Measurements from ENCODE around the gene TDRD1.

TDRD1 gene

DNA sequence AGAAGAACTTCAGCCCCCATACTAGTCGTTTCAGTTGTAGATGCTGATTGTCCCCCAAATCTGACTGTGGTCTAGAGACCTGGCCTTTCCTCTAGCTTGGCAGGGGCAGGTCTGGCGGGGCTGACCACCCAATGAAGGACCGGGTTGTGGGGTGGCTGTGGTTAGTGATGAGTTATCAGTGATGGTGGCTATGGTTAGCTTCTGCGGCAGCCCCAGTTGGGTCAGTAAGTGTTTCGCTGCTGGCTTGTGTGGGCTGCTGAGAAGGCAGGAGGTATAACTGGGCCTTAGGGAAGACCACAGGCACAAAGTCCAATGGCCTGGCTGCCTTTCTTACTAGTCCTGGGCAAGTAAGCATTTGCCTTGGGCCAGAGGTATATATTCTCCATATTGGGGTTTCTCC lies 81.2 kb downstream of the TDRD1 start:
- H3K4me2 ChIP-seq (ENCODE audit: low read length), result no peak overlapping the region
- H3K9me2 ChIP-seq (ENCODE audit: low read depth, low read length), result no peaks in the 10 kb centered on the region
- no peaks in the 10 kb centered on the region for H3K9me3 ChIP-seq (ENCODE audit: low read length)
- H3K4me1 ChIP-seq (ENCODE audit: insufficient read depth, low read length, severe bottlenecking), result no peaks in the 10 kb centered on the region
- H4K20me1 ChIP-seq (ENCODE audit: insufficient read depth, low read length), result no peaks in the 10 kb centered on the region
- H3K27ac ChIP-seq (ENCODE audit: low read depth, low read length, poor library complexity, severe bottlenecking), result no peak overlapping the region
- H3K27me3 ChIP-seq (ENCODE audit: insufficient read depth, low read length), result no peaks in the 10 kb centered on the region
- H3K9ac ChIP-seq (ENCODE audit: low read length), result no peak overlapping the region
- H3K4me3 ChIP-seq (ENCODE audit: low read depth, low read length, poor library complexity, severe bottlenecking), result no peak overlapping the region
- H3K79me2 ChIP-seq (ENCODE audit: insufficient read depth, low read length), result no peaks in the 10 kb centered on the region
- no peaks in the 10 kb centered on the region for H3K36me3 ChIP-seq (ENCODE audit: insufficient read depth, low read length)
- H3F3A ChIP-seq (ENCODE audit: insufficient read depth, low read length), result no peaks in the 10 kb centered on the region
- no peak for TF ChIP-seq EZH2 (IDR thresholded peaks at IDR 0.05; ENCODE audit: borderline replicate concordance, low read length)
- TF ChIP-seq, protein P1, sequence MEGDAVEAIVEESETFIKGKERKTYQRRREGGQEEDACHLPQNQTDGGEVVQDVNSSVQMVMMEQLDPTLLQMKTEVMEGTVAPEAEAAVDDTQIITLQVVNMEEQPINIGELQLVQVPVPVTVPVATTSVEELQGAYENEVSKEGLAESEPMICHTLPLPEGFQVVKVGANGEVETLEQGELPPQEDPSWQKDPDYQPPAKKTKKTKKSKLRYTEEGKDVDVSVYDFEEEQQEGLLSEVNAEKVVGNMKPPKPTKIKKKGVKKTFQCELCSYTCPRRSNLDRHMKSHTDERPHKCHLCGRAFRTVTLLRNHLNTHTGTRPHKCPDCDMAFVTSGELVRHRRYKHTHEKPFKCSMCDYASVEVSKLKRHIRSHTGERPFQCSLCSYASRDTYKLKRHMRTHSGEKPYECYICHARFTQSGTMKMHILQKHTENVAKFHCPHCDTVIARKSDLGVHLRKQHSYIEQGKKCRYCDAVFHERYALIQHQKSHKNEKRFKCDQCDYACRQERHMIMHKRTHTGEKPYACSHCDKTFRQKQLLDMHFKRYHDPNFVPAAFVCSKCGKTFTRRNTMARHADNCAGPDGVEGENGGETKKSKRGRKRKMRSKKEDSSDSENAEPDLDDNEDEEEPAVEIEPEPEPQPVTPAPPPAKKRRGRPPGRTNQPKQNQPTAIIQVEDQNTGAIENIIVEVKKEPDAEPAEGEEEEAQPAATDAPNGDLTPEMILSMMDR (IDR thresholded peaks at IDR 0.05; ENCODE audit: low read length), result no peak
- H2AFZ ChIP-seq (ENCODE audit: low read length), result no peak overlapping the region

DNA sequence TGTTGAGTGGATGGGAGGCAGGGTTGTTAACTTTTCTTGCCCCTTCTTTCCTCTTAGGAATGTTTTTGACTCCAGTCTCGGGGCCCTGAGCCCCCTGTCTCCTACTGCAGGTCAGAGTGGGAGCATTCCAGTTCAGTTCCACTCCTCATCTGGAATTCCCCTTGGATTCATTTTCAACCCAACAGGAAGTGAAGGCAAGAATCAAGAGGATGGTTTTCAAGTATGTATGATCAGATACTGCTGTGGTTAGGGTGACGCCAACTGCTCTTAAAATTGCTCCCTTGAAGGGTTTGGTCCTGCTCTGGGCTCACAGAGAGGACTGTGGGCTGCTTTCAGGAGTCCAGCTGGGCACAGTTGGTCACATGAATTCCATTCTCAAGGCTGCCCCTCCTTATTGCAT lies 81.9 kb downstream of the TDRD1 start:
- H3K36me3 ChIP-seq (ENCODE audit: insufficient read depth, low read length), result no peaks in the 10 kb centered on the region
- H4K20me1 ChIP-seq (ENCODE audit: insufficient read depth, low read length), result no peaks in the 10 kb centered on the region
- no peak overlapping the region for H3K27ac ChIP-seq (ENCODE audit: low read depth, low read length, poor library complexity, severe bottlenecking)
- H3K9me3 ChIP-seq (ENCODE audit: low read length), result no peaks in the 10 kb centered on the region
- no peaks in the 10 kb centered on the region for H3F3A ChIP-seq (ENCODE audit: insufficient read depth, low read length)
- H3K9me2 ChIP-seq (ENCODE audit: low read depth, low read length), result no peaks in the 10 kb centered on the region
- H3K4me3 ChIP-seq (ENCODE audit: low read depth, low read length, poor library complexity, severe bottlenecking), result no peak overlapping the region
- no peak overlapping the region for H3K9ac ChIP-seq (ENCODE audit: low read length)
- no peak overlapping the region for H3K4me2 ChIP-seq (ENCODE audit: low read length)
- H3K27me3 ChIP-seq (ENCODE audit: insufficient read depth, low read length), result no peaks in the 10 kb centered on the region
- no peaks in the 10 kb centered on the region for H3K79me2 ChIP-seq (ENCODE audit: insufficient read depth, low read length)
- H3K4me1 ChIP-seq (ENCODE audit: insufficient read depth, low read length, severe bottlenecking), result no peaks in the 10 kb centered on the region
- no peak for TF ChIP-seq EZH2 (IDR thresholded peaks at IDR 0.05; ENCODE audit: borderline replicate concordance, low read length)
- TF ChIP-seq, protein P1 (IDR thresholded peaks at IDR 0.05; ENCODE audit: low read length), result no peak
- no peak overlapping the region for H2AFZ ChIP-seq (ENCODE audit: low read length)

DNA sequence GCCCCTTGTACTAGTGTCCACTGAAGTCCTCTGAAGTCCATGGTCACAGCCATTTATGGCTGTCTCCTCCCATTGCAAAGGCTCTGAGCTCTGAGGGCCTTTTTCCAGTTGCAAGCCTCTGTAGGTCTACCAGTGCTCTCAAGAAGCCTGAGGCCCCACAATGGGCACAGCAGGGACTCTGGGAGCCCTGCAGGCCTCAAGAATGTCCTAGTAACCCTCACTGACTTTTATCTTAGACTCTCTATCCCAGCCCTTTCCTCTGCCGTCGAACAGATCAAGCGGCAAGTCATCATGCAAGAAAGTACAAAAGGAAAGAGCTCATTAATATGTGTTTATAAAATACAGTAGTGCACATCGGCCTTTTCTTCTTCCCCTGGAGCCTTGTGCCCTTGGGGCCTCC lies 83.3 kb downstream of the TDRD1 start:
- Histone ChIP-seq H3K4me3 (ENCODE audit: low read depth, low read length, poor library complexity, severe bottlenecking) (no peak overlapping the region), H3K9ac (ENCODE audit: low read length) (no peak overlapping the region), H3F3A (ENCODE audit: insufficient read depth, low read length) (no peaks in the 10 kb centered on the region), H3K27ac (ENCODE audit: low read depth, low read length, poor library complexity, severe bottlenecking) (no peak overlapping the region), H3K4me2 (ENCODE audit: low read length) (no peak overlapping the region), H3K9me3 (ENCODE audit: low read length) (no peaks in the 10 kb centered on the region), H3K27me3 (ENCODE audit: insufficient read depth, low read length) (no peaks in the 10 kb centered on the region), H3K4me1 (ENCODE audit: insufficient read depth, low read length, severe bottlenecking) (no peaks in the 10 kb centered on the region), H4K20me1 (ENCODE audit: insufficient read depth, low read length) (no peaks in the 10 kb centered on the region), H3K9me2 (ENCODE audit: low read depth, low read length) (no peaks in the 10 kb centered on the region), H3K79me2 (ENCODE audit: insufficient read depth, low read length) (no peaks in the 10 kb centered on the region), H2AFZ (ENCODE audit: low read length) (no peak overlapping the region), H3K36me3 (ENCODE audit: insufficient read depth, low read length) (no peaks in the 10 kb centered on the region)
- TF ChIP-seq EZH2 (IDR thresholded peaks at IDR 0.05; ENCODE audit: borderline replicate concordance, low read length), result no peak
- TF ChIP-seq, protein P1 (IDR thresholded peaks at IDR 0.05; ENCODE audit: low read length), result no peak
